Measurements from ENCODE around the gene NPLOC4.

NPLOC4 gene

GRCh38 chr17:81523402-81524038, 113.4 kb downstream of the NPLOC4 start:
- no peak for TF ChIP-seq TAF1 (IDR thresholded peaks at IDR 0.05; ENCODE audit: borderline replicate concordance, insufficient read depth, low read length)
- TF ChIP-seq POLR2AphosphoS5 (IDR thresholded peaks at IDR 0.05; ENCODE audit: low read depth, low read length): no peak
- no peak for TF ChIP-seq FOXP2 (optimal IDR thresholded peaks at IDR 0.05; ENCODE audit: borderline replicate concordance, extremely low read depth, extremely low read length, insufficient read depth)
- TF ChIP-seq SIN3A (IDR thresholded peaks at IDR 0.05; ENCODE audit: borderline replicate concordance, insufficient read depth, low read length): no peak
- TF ChIP-seq, protein P1, sequence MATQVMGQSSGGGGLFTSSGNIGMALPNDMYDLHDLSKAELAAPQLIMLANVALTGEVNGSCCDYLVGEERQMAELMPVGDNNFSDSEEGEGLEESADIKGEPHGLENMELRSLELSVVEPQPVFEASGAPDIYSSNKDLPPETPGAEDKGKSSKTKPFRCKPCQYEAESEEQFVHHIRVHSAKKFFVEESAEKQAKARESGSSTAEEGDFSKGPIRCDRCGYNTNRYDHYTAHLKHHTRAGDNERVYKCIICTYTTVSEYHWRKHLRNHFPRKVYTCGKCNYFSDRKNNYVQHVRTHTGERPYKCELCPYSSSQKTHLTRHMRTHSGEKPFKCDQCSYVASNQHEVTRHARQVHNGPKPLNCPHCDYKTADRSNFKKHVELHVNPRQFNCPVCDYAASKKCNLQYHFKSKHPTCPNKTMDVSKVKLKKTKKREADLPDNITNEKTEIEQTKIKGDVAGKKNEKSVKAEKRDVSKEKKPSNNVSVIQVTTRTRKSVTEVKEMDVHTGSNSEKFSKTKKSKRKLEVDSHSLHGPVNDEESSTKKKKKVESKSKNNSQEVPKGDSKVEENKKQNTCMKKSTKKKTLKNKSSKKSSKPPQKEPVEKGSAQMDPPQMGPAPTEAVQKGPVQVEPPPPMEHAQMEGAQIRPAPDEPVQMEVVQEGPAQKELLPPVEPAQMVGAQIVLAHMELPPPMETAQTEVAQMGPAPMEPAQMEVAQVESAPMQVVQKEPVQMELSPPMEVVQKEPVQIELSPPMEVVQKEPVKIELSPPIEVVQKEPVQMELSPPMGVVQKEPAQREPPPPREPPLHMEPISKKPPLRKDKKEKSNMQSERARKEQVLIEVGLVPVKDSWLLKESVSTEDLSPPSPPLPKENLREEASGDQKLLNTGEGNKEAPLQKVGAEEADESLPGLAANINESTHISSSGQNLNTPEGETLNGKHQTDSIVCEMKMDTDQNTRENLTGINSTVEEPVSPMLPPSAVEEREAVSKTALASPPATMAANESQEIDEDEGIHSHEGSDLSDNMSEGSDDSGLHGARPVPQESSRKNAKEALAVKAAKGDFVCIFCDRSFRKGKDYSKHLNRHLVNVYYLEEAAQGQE (IDR thresholded peaks at IDR 0.05; ENCODE audit: insufficient read depth in 1 of 2, low read depth in 2 of 2, low read length in 2 of 2): no peak

GRCh38 chr17:81522491-81523401, 114.2 kb downstream of the NPLOC4 start:
- TF ChIP-seq SIN3A (IDR thresholded peaks at IDR 0.05; ENCODE audit: borderline replicate concordance, insufficient read depth, low read length): no peak

GRCh38 chr17:81520021-81520901, 116.7 kb downstream of the NPLOC4 start:
- TF ChIP-seq SIN3A (IDR thresholded peaks at IDR 0.05; ENCODE audit: borderline replicate concordance, insufficient read depth, low read length) (no peak), FOXP2 (optimal IDR thresholded peaks at IDR 0.05; ENCODE audit: borderline replicate concordance, extremely low read depth, extremely low read length, insufficient read depth) (no peak), TAF1 (IDR thresholded peaks at IDR 0.05; ENCODE audit: borderline replicate concordance, insufficient read depth, low read length) (no peak), POLR2AphosphoS5 (IDR thresholded peaks at IDR 0.05; ENCODE audit: low read depth, low read length) (no peak)
- TF ChIP-seq, protein P1 (IDR thresholded peaks at IDR 0.05; ENCODE audit: insufficient read depth in 1 of 2, low read depth in 2 of 2, low read length in 2 of 2): no peak

DNA sequence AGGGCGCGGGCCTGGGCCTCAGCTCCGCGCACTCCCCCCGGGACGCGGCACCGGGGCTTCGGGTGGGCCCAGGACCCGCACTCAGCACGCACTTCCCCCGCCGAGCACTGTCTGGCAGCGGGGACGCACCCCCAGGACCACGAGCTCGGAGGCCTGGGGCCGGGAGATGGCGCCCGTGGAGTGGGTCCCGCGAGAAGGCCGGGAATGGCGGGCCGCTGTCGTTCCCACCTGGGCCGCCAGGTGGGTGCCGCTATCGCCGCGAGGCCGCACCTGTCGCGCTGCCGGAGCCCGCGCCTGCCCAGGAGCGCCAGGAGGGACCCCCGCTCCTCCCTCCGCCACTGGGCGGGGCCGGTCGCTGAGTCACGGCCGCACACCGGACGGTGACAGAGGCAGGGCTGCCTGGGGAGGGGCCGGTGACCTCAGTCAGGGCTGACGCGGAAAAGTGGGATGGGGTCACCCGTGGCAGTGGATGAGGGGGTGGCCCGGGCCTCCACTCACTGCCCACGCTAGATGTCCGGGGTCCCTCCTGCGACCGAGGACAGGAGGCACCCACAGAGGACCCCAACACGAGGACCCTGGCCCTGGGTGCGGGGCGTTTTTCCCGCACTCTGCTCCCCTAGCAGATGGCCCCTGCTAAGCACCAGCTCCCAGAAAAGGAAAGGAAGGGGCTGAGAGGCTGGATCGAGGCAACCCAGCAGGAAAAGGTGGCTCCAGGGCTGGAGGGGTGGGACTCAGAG, 117.5 kb downstream of the NPLOC4 start:
- TF ChIP-seq, protein P1 (IDR thresholded peaks at IDR 0.05; ENCODE audit: insufficient read depth in 1 of 2, low read depth in 2 of 2, low read length in 2 of 2): no peak
- TF ChIP-seq POLR2AphosphoS5 (IDR thresholded peaks at IDR 0.05; ENCODE audit: low read depth, low read length) (no peak), TAF1 (IDR thresholded peaks at IDR 0.05; ENCODE audit: borderline replicate concordance, insufficient read depth, low read length) (no peak)

DNA sequence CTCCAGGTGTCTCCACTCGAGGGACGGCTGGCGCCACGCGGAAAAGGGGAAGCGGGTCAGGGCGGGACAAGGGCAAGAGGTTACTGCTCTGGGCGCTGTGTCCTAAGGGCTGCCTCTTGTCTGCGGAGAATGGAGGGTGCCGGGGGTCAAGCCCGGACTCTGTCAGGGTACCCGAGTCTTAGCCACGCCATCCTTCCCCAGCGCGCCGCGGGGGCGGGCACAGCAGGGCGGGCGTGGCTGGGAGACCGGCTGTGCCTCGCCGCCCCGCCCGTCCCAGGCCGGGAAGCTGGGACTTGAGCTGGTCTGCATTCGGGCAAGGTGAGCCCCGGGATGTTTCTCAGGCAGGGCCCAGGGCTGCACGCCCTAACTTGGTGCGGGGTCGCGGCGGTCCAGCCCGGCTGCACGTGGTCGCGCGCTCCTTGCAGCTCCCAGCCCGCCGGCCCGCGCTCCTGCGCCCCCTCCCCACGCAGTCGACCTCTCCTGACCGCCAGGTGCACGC, 118.1 kb downstream of the NPLOC4 start:
- TF ChIP-seq FOXP2 (optimal IDR thresholded peaks at IDR 0.05; ENCODE audit: borderline replicate concordance, extremely low read depth, extremely low read length, insufficient read depth): no peak
- no peak for TF ChIP-seq TAF1 (IDR thresholded peaks at IDR 0.05; ENCODE audit: borderline replicate concordance, insufficient read depth, low read length)
- TF ChIP-seq, protein P1 (IDR thresholded peaks at IDR 0.05; ENCODE audit: insufficient read depth in 1 of 2, low read depth in 2 of 2, low read length in 2 of 2): no peak
- TF ChIP-seq SIN3A (IDR thresholded peaks at IDR 0.05; ENCODE audit: borderline replicate concordance, insufficient read depth, low read length): no peak
- TF ChIP-seq POLR2AphosphoS5 (IDR thresholded peaks at IDR 0.05; ENCODE audit: low read depth, low read length): no peak
